Ammon's horn (tissue), 1 donor: ENCODE results near the gene PLET1.
"Not testable (repeated sequence)": the region's sequence is repeated elsewhere in the genome, so short reads cannot be mapped to it uniquely, and the experiment has no call there.

Experiments
- DNase-seq: peaks from one replicate; pipeline ENCODE4 v3.0.0-alpha.2; 2016; ENCODE audit warnings: low spot score

Gene PLET1

DNA sequence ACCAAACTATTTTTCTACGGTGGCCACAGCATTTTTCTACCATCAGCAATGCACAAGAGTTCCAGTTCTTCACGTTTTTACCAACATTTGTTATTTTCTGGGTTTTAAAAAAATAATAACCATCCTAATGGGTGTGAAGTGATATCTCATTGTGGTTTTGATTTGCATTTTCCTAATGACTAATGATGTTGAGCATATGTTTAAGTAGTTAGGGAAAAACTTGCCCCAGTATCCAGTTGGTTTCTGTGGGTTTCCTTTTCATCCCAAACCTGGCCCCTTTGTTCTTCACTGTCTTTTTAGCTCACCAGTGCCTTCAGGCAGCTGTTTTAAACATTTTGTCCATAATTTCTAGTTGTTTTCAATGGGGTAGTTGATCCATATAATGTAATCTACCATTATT lies 49.1 kb downstream of the PLET1 start:
- DNase-seq = no peak

DNA sequence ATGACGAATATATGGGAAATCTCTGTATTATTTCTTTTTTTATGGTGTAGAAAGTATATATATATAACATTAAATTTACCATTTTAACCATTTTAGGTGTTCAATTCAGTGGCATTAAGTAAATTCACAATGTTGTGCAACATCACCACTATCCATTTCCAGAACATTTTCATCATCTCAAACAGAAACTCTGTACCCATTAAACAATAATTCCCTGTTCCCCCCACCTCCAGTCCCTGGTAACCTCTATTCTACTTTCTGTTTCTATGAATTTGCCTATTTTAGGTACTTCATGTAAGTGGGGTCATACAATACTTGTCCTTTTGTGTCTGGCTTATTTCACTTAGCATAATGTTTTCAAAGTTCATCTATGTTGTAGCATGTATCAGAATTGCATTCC lies 49.8 kb downstream of the PLET1 start:
- DNase-seq = no peak

DNA sequence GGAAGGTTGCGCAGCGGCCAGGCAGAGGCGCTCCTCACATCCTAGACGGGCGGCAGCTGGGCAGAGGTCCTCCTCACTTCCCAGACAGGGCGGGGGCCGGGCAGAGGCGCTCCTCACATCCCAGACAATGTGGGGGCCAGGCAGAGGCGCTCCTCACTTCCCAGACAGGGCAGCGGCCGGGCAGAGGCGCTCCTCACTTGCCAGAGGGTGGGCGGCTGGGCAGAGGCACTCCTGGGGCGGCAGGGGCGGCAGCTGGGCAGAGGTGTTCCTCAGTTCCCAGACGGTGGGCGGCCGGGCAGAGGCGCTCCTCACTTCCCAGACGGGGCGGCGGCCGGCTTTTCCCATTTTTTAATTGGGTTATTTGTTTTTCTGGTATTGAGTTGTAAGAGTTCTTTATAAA lies 54.6 kb downstream of the PLET1 start:
- no peak for DNase-seq

DNA sequence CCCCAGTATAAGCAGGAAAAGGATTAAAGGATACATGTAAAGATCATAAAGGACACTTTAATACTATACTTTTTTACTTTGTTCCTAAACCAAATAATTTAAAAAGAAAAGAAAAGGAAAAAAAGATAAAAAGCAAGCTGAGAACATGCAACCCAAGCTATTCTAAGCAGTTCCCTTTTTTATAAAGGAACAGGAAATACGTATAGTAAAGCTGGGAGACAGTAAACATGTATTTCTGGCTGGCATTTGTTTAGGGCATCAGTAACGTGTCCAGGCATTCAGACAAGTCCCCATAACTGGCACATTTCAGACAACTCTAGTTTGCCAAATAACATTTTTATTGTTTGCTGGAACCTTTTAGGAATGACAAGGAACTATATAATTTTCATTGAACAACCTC lies 60.4 kb downstream of the PLET1 start:
- no peak for DNase-seq

DNA sequence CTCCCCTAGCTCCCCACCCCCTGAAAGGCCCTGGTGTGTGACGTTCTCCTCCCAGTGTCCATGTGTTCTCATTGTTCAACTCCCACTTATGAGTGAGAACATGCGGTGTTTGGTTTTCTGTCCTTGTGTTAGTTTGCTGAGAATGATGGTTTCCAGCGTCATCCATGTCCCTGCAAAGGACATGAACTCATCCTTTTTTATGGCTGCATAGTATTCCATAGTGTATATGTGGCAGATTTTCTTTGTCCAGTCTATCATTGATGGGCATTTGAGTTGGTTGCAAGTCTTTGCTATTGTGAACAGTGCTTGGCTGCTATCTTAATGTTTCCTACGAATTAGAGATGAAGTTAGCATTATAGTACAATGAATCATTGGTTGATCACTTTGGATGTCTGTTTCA lies 61.6 kb downstream of the PLET1 start:
- not testable (repeated sequence) for DNase-seq
